Cardiac atrium fibroblast (primary cell): ENCODE measurements around the gene SLC9A6. TPM values are rescaled to one million over a fixed set of nuclear protein-coding genes. Genes with fewer than 3 reads are reported as not detected.

Experiments used
- total RNA-seq: library from RNA; depleted of rRNA; stranded (reverse); fragments of >200 nt; gene quantifications from 2 replicates; pipeline ENCODE4 v1.2.3, GENCODE V29; 2015

The SLC9A6 gene
- 10.4 and 11.7 TPM in 2 replicates for total RNA-seq

GRCh38 chrX:135985157-135985972, at the start of gene SLC9A6:
Gene SLC9A6, plus strand, starts transcription at chrX:135985435. Its CDS starts 224 bp downstream, at chrX:135985659.

GRCh38 chrX:135973548-135974278, 11.5 kb upstream of the SLC9A6 start, which contains the start of gene MMGT1:
Gene MMGT1, minus strand, starts transcription at chrX:135973988. Its CDS starts 313 bp downstream, at chrX:135973675.

Other genes starting within 250 kb of the SLC9A6 start
- gene CT45A3, start 217.2 kb upstream of the SLC9A6 start, total RNA-seq: not detected in 2 replicates
- gene CT45A5, start 199.9 kb upstream of the SLC9A6 start, total RNA-seq: not detected in 2 replicates
- not detected in 2 replicates for gene CT45A6, start 182.6 kb upstream of the SLC9A6 start, total RNA-seq
- not detected in 2 replicates for gene CT45A2, start 165.4 kb upstream of the SLC9A6 start, total RNA-seq
- not detected in 2 replicates for gene CT45A7, start 148.2 kb upstream of the SLC9A6 start, total RNA-seq
- not detected in 2 replicates for gene CT45A8, start 130.9 kb upstream of the SLC9A6 start, total RNA-seq
- not detected in 2 replicates for gene CT45A9, start 113.6 kb upstream of the SLC9A6 start, total RNA-seq
- gene CT45A10, start 92.0 kb upstream of the SLC9A6 start, total RNA-seq: not detected in 2 replicates
- not detected in 2 replicates for gene SAGE1, start 91.7 kb upstream of the SLC9A6 start, total RNA-seq
- gene MMGT1, start 11.4 kb upstream of the SLC9A6 start, total RNA-seq: 13.2 and 17.2 TPM in 2 replicates
- 139 and 205 TPM in 2 replicates for gene FHL1, start 162.1 kb downstream of the SLC9A6 start, total RNA-seq